Testis (tissue), 3 donors: ENCODE measurements around the gene LUZP2. TPM values are rescaled to one million over a fixed set of nuclear protein-coding genes. Genes with fewer than 3 reads are reported as not detected.

ENCODE experiments used
- DNase-seq: peaks from one replicate; pipeline ENCODE4 v3.0.0-alpha.2; 2019
- H3K27ac ChIP-seq, 2 donors: fragments of 200-600 bp; sonication (generic); one replicate each; pipeline ENCODE4 v1.5.1; 2019
- H3K27me3 ChIP-seq: fragments of 200-600 bp; sonication (generic); one replicate; pipeline ENCODE4 v1.5.1; 2019
- H3K36me3 ChIP-seq: fragments of 200-600 bp; sonication (generic); one replicate; pipeline ENCODE4 v1.5.1; 2017; ENCODE audit warnings: low read depth; ENCODE audit errors: missing control alignments
- H3K4me1 ChIP-seq: fragments of 200-600 bp; sonication (generic); one replicate; pipeline ENCODE4 v1.5.1; 2019
- H3K4me3 ChIP-seq, 2 donors: fragments of 200-600 bp; sonication (generic); one replicate each; pipeline ENCODE4 v1.5.1; 2017 to 2019
- H3K9me3 ChIP-seq: fragments of 200-600 bp; sonication (generic); one replicate; pipeline ENCODE4 v1.5.1; 2017
- CTCF ChIP-seq, 3 experiments: fragments of 450-650 bp in 2 of 3; fragments of 200-600 bp in 1 of 3; sonication (generic) in 1 of 3; IDR thresholded peaks; one replicate each; pipeline ENCODE4 v1.5.1; 2016 to 2019; ENCODE audit warnings: antibody characterized with exemption in 3 of 3, mild to moderate bottlenecking in 2 of 3, moderate library complexity in 1 of 3
- POLR2A ChIP-seq: fragments of 450-650 bp; IDR thresholded peaks from one replicate; pipeline ENCODE4 v1.6.1; 2017; ENCODE audit warnings: antibody characterized with exemption, mild to moderate bottlenecking, moderate library complexity
- WGBS, 2 donors: methylation state at CpG; one replicate each; pipeline ENCODE4 v1.1.5; 2018; 5-methylcytosine and 5-hydroxymethylcytosine counted together
- intact Hi-C: fragments of 100-400 bp; cut with DNase I; formaldehyde crosslinking; loops from one replicate; pipeline ENCODE4 v1.15.1; 2023; ENCODE audit warnings: low total_unique reads
- polyA plus RNA-seq: library from polyadenylated mRNA; stranded (reverse); fragments of 350-450 nt; fragmentation: Illumina TruSeq; extraction: RNeasy Lipid Tissue Mini Kit (QIAGEN cat#74804); gene quantifications from one replicate; pipeline ENCODE4 v1.2.3, GENCODE V29; 2014; ENCODE audit warnings: low read depth, low replicate concordance; ENCODE audit not compliant: insufficient read depth
- total RNA-seq, 2 donors: library from RNA; depleted of rRNA; stranded (reverse); fragments of >200 nt; gene quantifications; one replicate each; pipeline ENCODE4 v1.2.3, GENCODE V29; 2016

The LUZP2 gene
- total and polyA plus RNA-seq, 3 donors from 2014 or later, result 0.63 to 0.98 (median 0.74) TPM

GRCh38 chr11:24515632-24516031 is 18.8 kb downstream of the LUZP2 start:
- no peaks in the 10 kb centered on the region for H3K27me3 ChIP-seq
- no peaks in the 10 kb centered on the region for H3K9me3 ChIP-seq
- H3K4me3 ChIP-seq, result no peak overlapping the region
- H3K27ac ChIP-seq, result no peak overlapping the region
- 90 to 98% methylated on average over 1 of the region's 1 CpG for WGBS, 2 donors
- no peaks in the 10 kb centered on the region for H3K36me3 ChIP-seq
- intact Hi-C loops, result no loop called here
- DNase-seq, result no peak
- no peaks in the 10 kb centered on the region for H3K4me1 ChIP-seq
- TF ChIP-seq POLR2A (no peak), CTCF (IDR thresholded peaks at IDR 0.05) (no peak)

- Histone ChIP-seq H3K9me3 (no peaks in the 10 kb centered on the region), H3K4me1 (no peaks in the 10 kb centered on the region), H3K36me3 (no peaks in the 10 kb centered on the region), H3K27me3 (no peaks in the 10 kb centered on the region), H3K4me3 (no peak overlapping the region), H3K27ac (no peak overlapping the region)
- intact Hi-C loops, result no loop called here
- DNase-seq, result no peak
- TF ChIP-seq POLR2A, result no peak
- TF ChIP-seq CTCF (IDR thresholded peaks at IDR 0.05), result no peak
Measured at GRCh38 chr11:24516638-24517037, 19.8 kb downstream of the LUZP2 start.

- no peaks in the 10 kb centered on the region for H3K9me3 ChIP-seq
- no peaks in the 10 kb centered on the region for H3K36me3 ChIP-seq
- TF ChIP-seq POLR2A, result no peak
- no peak for TF ChIP-seq CTCF (IDR thresholded peaks at IDR 0.05)
- intact Hi-C loops, result no loop called here
- H3K27me3 ChIP-seq, result no peaks in the 10 kb centered on the region
- no peaks in the 10 kb centered on the region for H3K4me1 ChIP-seq
- H3K27ac ChIP-seq, result no peak overlapping the region
- H3K4me3 ChIP-seq, result no peak overlapping the region
- DNase-seq, result no peak
- 84 to 88% methylated on average over 5 of the region's 5 CpGs for WGBS, 2 donors
Measured at GRCh38 chr11:24521601-24522000, 24.7 kb downstream of the LUZP2 start.

GRCh38 chr11:24524156-24524555 is 27.3 kb downstream of the LUZP2 start:
- Histone ChIP-seq H3K27ac (no peak overlapping the region), H3K4me1 (no peaks in the 10 kb centered on the region), H3K36me3 (no peaks in the 10 kb centered on the region), H3K4me3 (no peak overlapping the region), H3K9me3 (no peaks in the 10 kb centered on the region), H3K27me3 (no peaks in the 10 kb centered on the region)
- intact Hi-C loops, result no loop called here
- no peak for TF ChIP-seq CTCF (IDR thresholded peaks at IDR 0.05)
- TF ChIP-seq POLR2A, result no peak
- 42 to 43% methylated on average over 3 of the region's 3 CpGs for WGBS, 2 donors
- DNase-seq, result no peak

GRCh38 chr11:24531528-24531927 is 34.7 kb downstream of the LUZP2 start:
- no peak for DNase-seq
- Histone ChIP-seq H3K4me3 (no peak overlapping the region), H3K27ac (no peak overlapping the region), H3K27me3 (no peaks in the 10 kb centered on the region), H3K36me3 (no peaks in the 10 kb centered on the region), H3K9me3 (no peaks in the 10 kb centered on the region), H3K4me1 (no peaks in the 10 kb centered on the region)
- 40 to 52% methylated on average over 3 of the region's 3 CpGs for WGBS, 2 donors
- TF ChIP-seq POLR2A, result no peak
- intact Hi-C loops, result no loop called here
